Adipose tissue (tissue), 3 donors: ENCODE results near the gene CDHR2. TPM values are rescaled to one million over a fixed set of nuclear protein-coding genes. Genes with fewer than 3 reads are reported as not detected.

Experiments
- H3K27ac ChIP-seq: one replicate; pipeline ENCODE4 v1.5.1; 2013; ENCODE audit warnings: low read depth, low read length
- WGBS, 3 donors: extraction: QIAGEN DNeasy Blood & Tissue Kit; methylation state at CpG; one replicate each; pipeline ENCODE4 v1.1.7; 2013; 5-methylcytosine and 5-hydroxymethylcytosine counted together
- polyA plus RNA-seq, 3 donors: library from polyadenylated mRNA; stranded (reverse); fragments of 200-250 nt; gene quantifications; one replicate each; pipeline ENCODE4 v1.2.3, GENCODE V29; 2013
- donor health status: healthy with polysubstance abuse.
- donor health status: Bipolar disorder and iron deficiency.
- donor health status: healthy.

The CDHR2 gene
- polyA plus RNA-seq, 3 donors, result 0.07 to 0.42 (median 0.11) TPM

DNA sequence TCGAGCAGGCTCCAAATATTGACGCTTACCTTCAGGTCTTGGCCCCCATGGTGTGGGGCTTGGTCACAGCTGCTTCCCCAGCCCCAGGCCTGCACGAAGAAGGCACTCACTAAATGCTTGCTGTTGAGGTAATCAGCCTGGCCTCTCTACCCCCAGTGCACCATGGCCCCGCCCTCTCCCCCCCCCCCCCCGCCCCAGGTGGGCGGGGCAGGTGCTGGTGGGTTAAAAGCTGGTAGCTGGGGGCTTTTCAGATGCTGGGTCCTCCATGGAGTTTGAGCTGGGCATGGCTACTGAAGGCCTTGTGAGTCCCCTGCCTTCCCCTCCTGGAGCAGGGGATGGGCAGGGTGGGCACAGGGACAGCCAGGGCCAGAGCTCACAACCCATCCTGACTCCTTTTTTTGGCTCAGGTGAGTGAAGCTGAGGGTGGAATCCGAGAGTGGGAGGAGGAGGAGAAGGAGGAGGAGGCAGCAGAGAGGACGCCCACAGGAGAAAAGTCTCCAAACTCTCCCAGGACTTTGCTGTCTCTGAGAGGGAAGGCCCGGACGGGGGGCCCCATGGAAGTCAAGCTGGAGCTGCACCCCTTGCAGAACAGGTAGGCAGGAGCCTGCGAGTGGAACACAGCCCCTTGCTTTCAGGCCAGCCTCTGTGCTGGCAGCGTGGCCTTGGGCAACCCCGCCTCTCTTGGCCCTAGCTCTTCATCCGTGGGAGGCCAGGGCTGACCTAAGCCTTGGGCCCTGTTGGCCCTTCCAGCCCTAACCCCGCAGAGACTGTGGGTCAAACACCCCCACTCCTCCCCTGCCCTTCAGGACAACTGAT is 93.7 kb downstream of the CDHR2 start:
- no peak overlapping the region for H3K27ac ChIP-seq
- WGBS, 3 donors, result 34 to 66% (median 58%) methylated on average over 11 to 15 of the region's 15 CpGs

DNA sequence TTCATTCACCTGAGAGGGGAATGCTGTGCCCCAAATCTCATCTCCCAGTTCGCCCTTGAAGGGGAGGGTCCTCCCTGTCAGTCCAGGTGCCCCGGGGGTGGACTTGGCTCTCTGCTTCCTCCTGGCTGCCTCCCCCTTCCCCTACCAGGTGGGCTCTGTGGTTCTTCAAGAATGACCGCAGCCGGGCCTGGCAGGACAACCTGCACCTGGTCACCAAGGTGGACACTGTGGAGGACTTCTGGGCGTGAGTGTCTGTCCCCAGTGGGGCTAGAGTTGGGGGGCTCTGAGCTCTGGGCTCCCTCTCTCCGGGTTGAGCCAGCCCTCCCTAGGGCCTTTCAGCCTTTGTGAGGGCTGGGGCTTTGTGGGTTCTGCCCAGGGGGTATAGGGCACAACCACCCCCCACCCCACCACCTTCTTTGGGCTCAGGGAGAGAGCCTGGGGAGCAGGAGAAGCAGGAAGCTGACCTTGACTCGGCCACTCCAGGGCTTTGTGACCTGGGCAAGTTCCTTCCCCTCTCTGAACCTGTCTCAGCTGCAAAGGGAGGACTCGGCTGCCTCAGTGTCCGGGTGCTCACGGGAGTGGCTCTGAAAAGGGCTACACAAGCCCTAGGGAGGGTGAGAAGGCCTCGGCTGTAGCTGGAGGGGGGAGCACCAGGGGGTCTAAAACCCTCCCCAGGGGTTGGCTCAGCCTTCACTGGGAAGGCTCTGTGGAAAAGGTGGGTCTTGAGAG is 94.5 kb downstream of the CDHR2 start:
- WGBS, 3 donors, result 77 to 86% (median 80%) methylated on average over 11 of the region's 11 CpGs
- H3K27ac ChIP-seq, result no peak overlapping the region

DNA sequence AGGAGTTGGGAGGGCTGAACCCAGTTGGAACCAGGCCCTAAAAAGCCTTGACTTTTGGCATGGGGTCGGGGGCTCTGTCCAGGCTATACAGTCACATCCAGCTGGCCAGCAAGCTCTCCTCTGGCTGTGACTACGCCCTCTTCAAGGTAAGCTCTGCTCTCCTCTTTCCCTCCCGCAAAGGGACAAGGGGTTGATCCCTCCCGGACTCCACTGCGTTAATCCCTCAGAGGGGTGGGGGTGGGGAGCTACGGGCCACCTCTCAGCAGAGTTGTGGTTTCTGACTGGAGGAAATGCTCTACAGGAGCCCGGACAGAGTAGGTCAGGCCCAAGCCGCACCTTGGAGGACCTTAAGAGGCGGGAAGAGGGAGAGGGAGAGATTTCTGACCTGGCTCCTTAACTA is 95.2 kb downstream of the CDHR2 start:
- no peak overlapping the region for H3K27ac ChIP-seq
- WGBS, 3 donors, result 66 to 75% (median 75%) methylated on average over 9 of the region's 9 CpGs

DNA sequence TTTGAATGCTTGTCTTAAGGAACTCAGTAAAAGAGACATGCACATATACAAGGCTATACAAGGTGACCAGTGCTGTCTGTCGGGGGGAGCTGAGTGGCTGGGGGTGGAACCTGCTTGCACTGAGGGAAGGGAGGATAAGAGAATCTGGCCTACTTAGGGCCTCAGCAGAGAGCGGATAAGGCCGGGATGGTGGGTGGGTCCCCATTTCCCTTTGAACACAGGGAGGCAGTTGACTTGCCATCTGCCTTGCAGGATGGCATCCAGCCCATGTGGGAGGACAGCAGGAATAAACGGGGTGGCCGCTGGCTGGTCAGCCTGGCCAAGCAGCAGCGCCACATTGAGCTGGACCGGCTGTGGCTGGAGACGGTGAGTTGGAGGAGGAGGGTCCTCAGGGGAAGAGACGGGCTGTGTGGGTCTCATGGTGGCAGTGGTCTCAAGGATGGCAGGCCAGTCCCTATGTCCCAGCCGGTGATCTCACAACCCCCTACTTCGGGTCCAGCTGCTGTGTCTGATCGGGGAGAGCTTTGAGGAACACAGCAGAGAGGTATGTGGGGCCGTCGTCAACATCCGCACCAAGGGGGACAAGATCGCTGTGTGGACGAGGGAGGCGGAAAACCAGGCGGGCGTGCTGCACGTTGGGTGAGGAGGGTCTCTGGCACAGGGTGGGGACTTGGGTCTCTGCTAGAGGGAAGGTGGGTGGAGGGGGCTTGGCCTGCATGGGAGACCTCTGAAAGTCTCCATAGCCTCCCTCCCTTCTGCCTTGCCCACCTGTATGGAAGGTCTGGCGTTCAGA is 95.9 kb downstream of the CDHR2 start:
- 90 to 95% (median 93%) methylated on average over 22 of the region's 22 CpGs for WGBS, 3 donors
- H3K27ac ChIP-seq, result no peak overlapping the region

Other genes starting within 250 kb of the CDHR2 start
- 10 to 100 TPM; 37.5 to 60.7 (median 44.7) TPM for gene KIAA1191, start 187.6 kb upstream of the CDHR2 start, polyA plus RNA-seq
- gene ARL10, start 183.9 kb upstream of the CDHR2 start, polyA plus RNA-seq, result 1 to 10 TPM in 2 of 3 donors, under 1 TPM in 1; 0.99 to 3.1 (median 1.3) TPM
- 10 to 100 TPM; 19.5 to 76.3 (median 25.1) TPM for gene NOP16, start 160.7 kb upstream of the CDHR2 start, polyA plus RNA-seq
- 100 to 1,000 TPM in 2 of 3 donors, 10 to 100 TPM in 1; 90.0 to 250 (median 202) TPM for gene HIGD2A, start 160.6 kb upstream of the CDHR2 start, polyA plus RNA-seq
- gene CLTB, start 132.8 kb upstream of the CDHR2 start, polyA plus RNA-seq, result 100 to 1,000 TPM in 2 of 3 donors, 10 to 100 TPM in 1; 50.8 to 128 (median 105) TPM
- gene FAF2, start 101.0 kb upstream of the CDHR2 start, polyA plus RNA-seq, result 10 to 100 TPM in 1 of 3 donors, 1 to 10 TPM in 2; 8.4 to 14.3 (median 9.9) TPM
- 10 to 100 TPM; 13.9 to 19.2 (median 17.0) TPM for gene RNF44, start 11.9 kb upstream of the CDHR2 start, polyA plus RNA-seq
- gene GPRIN1, start 60.8 kb downstream of the CDHR2 start, polyA plus RNA-seq, result under 1 TPM; 0.34 to 0.59 (median 0.36) TPM
- gene SNCB, start 81.2 kb downstream of the CDHR2 start, polyA plus RNA-seq, result under 1 TPM in 1 of 3 donors, not detected in 2; 0.53 TPM
- under 1 TPM in 1 of 3 donors, not detected in 2; 0.20 TPM for gene EIF4E1B, start 81.3 kb downstream of the CDHR2 start, polyA plus RNA-seq
- gene TSPAN17, start 98.1 kb downstream of the CDHR2 start, polyA plus RNA-seq, result 10 to 100 TPM; 16.2 to 20.9 (median 18.8) TPM